ACC112 (cell line): ENCODE results near the gene LHX8.
A peak's percentile ranks its signal among the peaks of the same experiment; 100 is the strongest.

ENCODE experiments used
- H2AFZ ChIP-seq: fragments of 200-600 bp; sonication (generic); one replicate; pipeline ENCODE4 v1.6.0; 2017; ENCODE audit warnings: antibody characterized with exemption, low read length; ENCODE audit not compliant: unreplicated experiment
- H3K27ac ChIP-seq: fragments of 200-600 bp; sonication (generic); 2 replicates; pipeline ENCODE4 v1.5.1; 2014; ENCODE audit warnings: low read depth, mild to moderate bottlenecking, antibody characterized with exemption, low read length, moderate library complexity
- H3K27me3 ChIP-seq: fragments of 200-600 bp; sonication (generic); 2 replicates; pipeline ENCODE4 v1.6.1; 2014; ENCODE audit warnings: mild to moderate bottlenecking, antibody characterized with exemption, low read length, moderate library complexity, mixed read lengths; ENCODE audit not compliant: insufficient read depth
- H3K36me3 ChIP-seq: fragments of 200-600 bp; sonication (generic); 2 replicates; pipeline ENCODE4 v1.6.1; 2016; ENCODE audit warnings: mild to moderate bottlenecking, antibody characterized with exemption, low read length, moderate library complexity, mixed read lengths; ENCODE audit not compliant: insufficient read depth
- H3K4me1 ChIP-seq: fragments of 200-600 bp; sonication (generic); one replicate; pipeline ENCODE4 v1.6.1; 2016; ENCODE audit warnings: low read length, mixed read lengths; ENCODE audit not compliant: insufficient read depth, unreplicated experiment, control insufficient read depth
- H3K4me3 ChIP-seq: fragments of 200-600 bp; sonication (generic); 2 replicates; pipeline ENCODE4 v1.5.1; 2014; ENCODE audit warnings: mild to moderate bottlenecking, low read depth, low read length
- H3K79me2 ChIP-seq: fragments of 200-600 bp; sonication (generic); one replicate; pipeline ENCODE4 v1.6.0; 2016; ENCODE audit warnings: low read length; ENCODE audit not compliant: control insufficient read depth, unreplicated experiment, insufficient read depth

Gene LHX8

GRCh38 chr1:75124510-75124909 is 9.7 kb upstream of the LHX8 start:
- Histone ChIP-seq H3K36me3 (no peaks in the 10 kb centered on the region), H3K4me3 (no peak overlapping the region), H3K4me1 (no peaks in the 10 kb centered on the region), H2AFZ (no peak overlapping the region), H3K79me2 (no peaks in the 10 kb centered on the region), H3K27me3 (no peaks in the 10 kb centered on the region), H3K27ac (no peak overlapping the region)

- Histone ChIP-seq H2AFZ (no peak overlapping the region), H3K79me2 (no peaks in the 10 kb centered on the region), H3K4me3 (no peak overlapping the region), H3K27me3 (no peaks in the 10 kb centered on the region), H3K36me3 (no peaks in the 10 kb centered on the region), H3K4me1 (no peaks in the 10 kb centered on the region), H3K27ac (no peak overlapping the region)
Observed at GRCh38 chr1:75125161-75125726, 8.9 kb upstream of the LHX8 start.

- no peaks in the 10 kb centered on the region for H3K27me3 ChIP-seq
- no peaks in the 10 kb centered on the region for H3K4me1 ChIP-seq
- no peak overlapping the region for H3K27ac ChIP-seq
- no peak overlapping the region for H2AFZ ChIP-seq
- H3K79me2 ChIP-seq = no peaks in the 10 kb centered on the region
- no peak overlapping the region for H3K4me3 ChIP-seq
- H3K36me3 ChIP-seq = no peaks in the 10 kb centered on the region
Observed at GRCh38 chr1:75126611-75127101, 7.5 kb upstream of the LHX8 start.

- Histone ChIP-seq H3K27ac (no peak overlapping the region), H2AFZ (no peak overlapping the region), H3K36me3 (no peaks in the 10 kb centered on the region), H3K79me2 (no peaks in the 10 kb centered on the region), H3K4me3 (no peak overlapping the region), H3K4me1 (no peaks in the 10 kb centered on the region), H3K27me3 (no peaks in the 10 kb centered on the region)
Observed at GRCh38 chr1:75127916-75128717, 6.1 kb upstream of the LHX8 start.

- no peaks in the 10 kb centered on the region for H3K4me1 ChIP-seq
- no peaks in the 10 kb centered on the region for H3K36me3 ChIP-seq
- no peak overlapping the region for H3K27ac ChIP-seq
- peak overlapping the region; percentile 81 for H3K4me3 ChIP-seq
- no peaks in the 10 kb centered on the region for H3K27me3 ChIP-seq
- no peak overlapping the region for H2AFZ ChIP-seq
- H3K79me2 ChIP-seq = peaks cover 2% of the 10 kb centered on the region
Observed at GRCh38 chr1:75129660-75129982, 4.6 kb upstream of the LHX8 start.

- H3K27me3 ChIP-seq = no peaks in the 10 kb centered on the region
- H3K27ac ChIP-seq = no peak overlapping the region
- peak overlapping the region; percentile 81 for H3K4me3 ChIP-seq
- H2AFZ ChIP-seq = no peak overlapping the region
- no peaks in the 10 kb centered on the region for H3K4me1 ChIP-seq
- H3K36me3 ChIP-seq = no peaks in the 10 kb centered on the region
- peaks cover 8% of the 10 kb centered on the region for H3K79me2 ChIP-seq
Observed at GRCh38 chr1:75129983-75130789, 4.0 kb upstream of the LHX8 start.

- Histone ChIP-seq H2AFZ (peak overlapping the region; percentile 34), H3K27ac (no peak overlapping the region), H3K27me3 (no peaks in the 10 kb centered on the region), H3K4me3 (peak overlapping the region; percentile 81), H3K79me2 (peaks cover 16% of the 10 kb centered on the region), H3K4me1 (no peaks in the 10 kb centered on the region), H3K36me3 (no peaks in the 10 kb centered on the region)
Observed at GRCh38 chr1:75130865-75131564, 3.2 kb upstream of the LHX8 start.

GRCh38 chr1:75131565-75132241 is 2.5 kb upstream of the LHX8 start:
- Histone ChIP-seq H3K4me1 (no peaks in the 10 kb centered on the region), H2AFZ (peak overlapping the region; percentile 84), H3K36me3 (no peaks in the 10 kb centered on the region), H3K27me3 (no peaks in the 10 kb centered on the region), H3K79me2 (peaks cover 21% of the 10 kb centered on the region), H3K27ac (no peak overlapping the region), H3K4me3 (peak overlapping the region; percentile 81)

- peak overlapping the region; percentile 81 for H3K4me3 ChIP-seq
- H3K79me2 ChIP-seq = peaks cover 21% of the 10 kb centered on the region
- peak overlapping the region; percentile 95; the same call in 1 of the 2 replicates for H3K27ac ChIP-seq
- no peaks in the 10 kb centered on the region for H3K4me1 ChIP-seq
- peak overlapping the region; percentile 84 for H2AFZ ChIP-seq
- H3K27me3 ChIP-seq = no peaks in the 10 kb centered on the region
- H3K36me3 ChIP-seq = no peaks in the 10 kb centered on the region
Observed at GRCh38 chr1:75132242-75132811, 1.9 kb upstream of the LHX8 start.
